Stimulated activated CD8-positive, alpha-beta memory T cell treated with anti-CD3 and anti-CD28 coated beads, Interleukin-12 subunit alpha, Interleukin-12 subunit beta, amount 100 ng/mL, for 24 hours (primary cell): ENCODE results near the gene NTNG1.

Experiments used
- DNase-seq: peaks from one replicate; pipeline ENCODE4 v3.0.0-alpha.2; 2020; ENCODE audit errors: extremely low read depth

NTNG1 gene

GRCh38 chr1:107342316-107342715 is 201.5 kb downstream of the NTNG1 start:
- DNase-seq = no peak

- no peak for DNase-seq
Measured at GRCh38 chr1:107342768-107343167, 201.9 kb downstream of the NTNG1 start.

- no peak for DNase-seq
Measured at GRCh38 chr1:107343601-107344000, 202.8 kb downstream of the NTNG1 start.

- no peak for DNase-seq
Measured at GRCh38 chr1:107344268-107344760, 203.5 kb downstream of the NTNG1 start.

- DNase-seq = no peak
Measured at GRCh38 chr1:107344836-107345235, 204.0 kb downstream of the NTNG1 start.

- no peak for DNase-seq
Measured at GRCh38 chr1:107352850-107353249, 212.0 kb downstream of the NTNG1 start.

- DNase-seq = no peak
Measured at GRCh38 chr1:107357376-107357775, 216.5 kb downstream of the NTNG1 start.

- DNase-seq = no peak
Measured at GRCh38 chr1:107358619-107359327, 217.9 kb downstream of the NTNG1 start.

GRCh38 chr1:107359472-107360241 is 218.8 kb downstream of the NTNG1 start:
- DNase-seq = no peak

- DNase-seq = no peak
Measured at GRCh38 chr1:107362468-107363140, 221.8 kb downstream of the NTNG1 start.

- DNase-seq = no peak
Measured at GRCh38 chr1:107363154-107363553, 222.3 kb downstream of the NTNG1 start.

- no peak for DNase-seq
Measured at GRCh38 chr1:107365527-107366240, 224.8 kb downstream of the NTNG1 start.

GRCh38 chr1:107378426-107378825 is 237.6 kb downstream of the NTNG1 start:
- no peak for DNase-seq

GRCh38 chr1:107378866-107379265 is 238.0 kb downstream of the NTNG1 start:
- no peak for DNase-seq

- no peak for DNase-seq
Measured at GRCh38 chr1:107379826-107380225, 239.0 kb downstream of the NTNG1 start.

GRCh38 chr1:107389410-107390396 is 248.9 kb downstream of the NTNG1 start:
- DNase-seq = no peak

GRCh38 chr1:107394301-107394700 is 253.5 kb downstream of the NTNG1 start:
- DNase-seq = no peak

- DNase-seq = no peak
Measured at GRCh38 chr1:107401704-107402103, 260.9 kb downstream of the NTNG1 start.

GRCh38 chr1:107404756-107405155 is 263.9 kb downstream of the NTNG1 start:
- DNase-seq = no peak

GRCh38 chr1:107405236-107405635 is 264.4 kb downstream of the NTNG1 start:
- no peak for DNase-seq

- DNase-seq = no peak
Measured at GRCh38 chr1:107407011-107407410, 266.2 kb downstream of the NTNG1 start.
